Hypothalamus (tissue), 51 donors: Measurements from ENCODE around the gene KCNK5.

Source experiments
- DNase-seq, 51 donors: peaks; one replicate each; lab custom pipeline; 2025; lab: John Stamatoyannopoulos, UW

KCNK5 gene

DNA sequence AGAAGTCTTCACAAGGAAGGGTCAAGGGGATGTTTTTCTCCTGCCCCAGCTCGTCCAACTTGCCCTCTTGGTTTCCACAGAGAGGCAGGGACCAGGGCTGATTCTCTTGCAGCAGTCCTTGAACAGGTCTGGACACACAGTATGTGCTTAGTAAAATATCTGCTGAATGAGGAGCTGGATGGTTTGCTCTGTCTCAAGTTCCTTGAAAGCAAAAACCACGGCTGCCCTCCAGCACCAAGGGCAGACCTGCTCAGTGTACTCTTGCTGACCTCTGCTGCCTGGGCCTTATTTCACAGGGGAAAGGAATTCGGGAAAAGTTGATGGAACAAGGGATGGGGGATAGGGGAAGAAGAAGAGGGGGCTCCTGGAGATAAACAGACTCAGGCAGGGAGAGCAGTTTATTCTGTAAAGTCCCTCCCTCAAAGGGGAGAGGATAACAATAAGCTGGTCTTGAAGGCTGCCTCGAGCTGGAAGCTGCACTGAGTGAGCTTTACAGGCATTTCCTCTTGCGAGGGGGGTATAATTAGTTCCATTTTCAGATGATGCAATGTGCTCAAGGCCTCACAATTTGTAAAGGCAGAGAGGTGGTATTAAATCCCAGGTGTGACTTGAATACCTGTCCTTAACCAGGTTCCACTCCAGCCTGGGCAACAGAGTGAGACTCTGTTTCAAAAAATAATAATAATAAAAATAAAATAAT, 10.3 kb downstream of the KCNK5 start:
- DNase-seq, result no peak

DNA sequence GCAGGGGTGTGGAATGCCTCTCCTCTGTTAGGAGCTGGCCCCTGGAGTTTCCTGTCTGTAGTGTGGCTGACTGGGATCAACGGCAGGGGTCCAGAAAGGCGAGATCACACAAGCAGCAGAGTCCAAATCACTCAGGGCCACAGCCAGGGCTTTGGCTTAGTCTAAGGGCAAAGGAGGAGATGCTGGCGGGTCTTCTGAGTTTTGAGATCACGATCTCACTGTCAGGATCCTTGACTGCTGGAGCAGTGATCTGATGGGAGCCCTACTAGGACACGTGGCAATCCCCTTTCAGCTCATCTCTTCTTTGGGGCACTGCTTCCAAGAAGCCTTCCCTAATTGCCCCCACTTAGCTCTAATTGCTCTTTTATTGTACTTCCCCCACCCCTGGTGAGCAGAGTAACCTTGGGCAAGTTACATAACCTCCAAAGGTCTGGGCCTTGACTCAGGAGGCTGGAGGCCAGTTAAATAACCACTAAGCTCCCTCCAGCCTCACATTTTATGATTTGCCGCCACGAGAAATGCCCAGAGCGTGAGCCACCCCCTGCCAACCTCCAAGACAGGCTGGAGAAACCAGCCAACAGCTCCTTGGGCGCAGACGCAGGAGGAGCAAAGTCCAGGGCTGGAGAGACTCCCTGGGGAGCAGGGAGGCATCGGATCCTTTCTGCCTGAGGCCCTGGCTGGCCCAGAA, 12.0 kb downstream of the KCNK5 start:
- no peak for DNase-seq

DNA sequence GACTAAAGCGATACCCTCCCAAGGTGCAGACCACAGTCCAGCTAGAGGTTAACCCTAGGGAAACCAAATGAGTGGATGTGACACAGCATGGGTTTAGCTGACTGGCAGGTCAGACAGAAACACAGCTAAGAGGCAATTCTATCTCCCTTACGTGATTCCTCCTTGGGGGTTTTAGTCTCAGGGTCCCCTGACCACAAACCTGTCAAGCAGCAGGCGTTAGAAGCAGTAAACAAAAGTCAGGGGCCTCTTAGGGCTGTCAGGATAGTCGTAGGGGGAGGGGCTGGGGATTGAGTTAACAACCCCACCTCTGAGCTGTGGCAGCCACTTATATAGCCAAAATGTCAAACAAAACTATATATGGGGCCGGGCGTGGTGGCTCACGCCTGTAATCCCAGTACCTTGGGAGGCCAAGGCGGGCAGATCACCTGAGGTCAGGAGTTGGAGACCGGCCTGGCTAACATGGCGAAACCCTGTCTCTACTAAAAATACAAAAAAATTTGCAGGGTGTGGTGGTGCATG, 13.6 kb downstream of the KCNK5 start:
- no peak for DNase-seq

DNA sequence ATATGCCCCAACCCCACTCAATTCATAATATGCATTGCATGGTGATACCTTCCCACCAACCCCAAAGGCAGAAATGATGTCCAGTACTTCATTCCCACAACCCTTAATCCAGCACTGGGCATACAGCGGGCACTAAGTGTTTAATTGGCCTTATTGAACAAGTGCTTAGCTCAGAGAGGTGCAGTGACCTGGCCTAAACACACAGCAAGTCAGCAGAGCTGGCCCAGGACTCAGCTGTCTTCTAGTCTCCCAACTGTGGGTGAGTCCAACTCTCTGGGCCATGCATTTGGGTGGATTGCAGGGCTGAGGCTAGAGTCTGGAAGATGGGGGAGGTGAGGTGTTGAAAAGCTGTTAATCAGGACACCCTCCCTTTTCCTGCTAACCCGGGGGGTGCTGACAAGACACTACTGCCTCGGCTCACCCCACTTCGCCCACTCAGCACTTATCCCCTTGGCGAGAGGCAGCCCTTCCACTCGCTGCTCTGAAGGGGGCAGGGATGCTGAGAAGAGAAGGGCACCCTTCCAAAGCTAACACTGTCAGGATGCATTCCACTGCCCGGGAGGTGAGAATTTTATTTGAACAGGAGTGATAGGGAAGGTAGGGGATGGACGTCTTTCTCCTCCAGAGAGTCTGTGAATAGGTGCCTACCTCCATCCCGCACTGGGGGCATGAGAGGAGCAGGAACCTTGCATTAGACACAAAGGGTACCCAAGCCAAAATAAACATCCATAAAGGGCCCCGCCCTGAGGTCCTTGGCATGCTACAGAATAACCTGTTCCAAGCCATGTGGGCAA, 14.2 kb downstream of the KCNK5 start:
- no peak for DNase-seq

DNA sequence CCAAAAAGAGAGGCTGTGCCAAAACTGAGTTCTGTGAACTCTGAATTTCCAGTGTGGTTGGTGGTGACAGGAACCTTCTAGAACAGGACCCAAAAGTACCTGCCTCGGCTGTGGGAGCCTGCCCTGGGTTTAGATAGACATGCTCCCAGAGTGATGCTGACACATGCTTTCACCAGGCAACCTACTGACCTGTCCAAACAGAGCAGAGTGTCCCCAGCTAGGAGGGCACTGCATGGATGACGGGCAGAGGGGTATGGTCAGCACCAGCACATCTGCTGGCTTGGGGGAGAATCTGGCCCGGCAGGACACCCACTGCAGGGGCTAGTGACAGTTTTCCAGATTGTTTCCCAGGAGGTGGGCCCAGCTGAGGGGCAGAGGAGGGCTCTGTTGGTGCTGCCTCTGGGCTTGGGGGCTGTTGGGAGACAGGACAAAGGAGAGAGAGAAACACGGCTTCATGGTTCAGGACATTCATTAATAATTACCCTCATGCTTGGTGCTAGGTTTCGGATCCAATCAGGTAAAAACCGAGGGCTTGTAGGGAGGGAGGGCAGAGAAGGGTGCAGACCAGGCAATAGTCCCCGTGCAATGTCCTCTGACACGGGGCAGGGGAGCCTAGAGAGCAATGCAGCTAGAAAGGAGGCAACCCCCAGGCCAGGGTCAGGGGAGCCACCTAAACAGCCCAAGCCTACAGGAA, 15.0 kb downstream of the KCNK5 start:
- DNase-seq, result no peak

DNA sequence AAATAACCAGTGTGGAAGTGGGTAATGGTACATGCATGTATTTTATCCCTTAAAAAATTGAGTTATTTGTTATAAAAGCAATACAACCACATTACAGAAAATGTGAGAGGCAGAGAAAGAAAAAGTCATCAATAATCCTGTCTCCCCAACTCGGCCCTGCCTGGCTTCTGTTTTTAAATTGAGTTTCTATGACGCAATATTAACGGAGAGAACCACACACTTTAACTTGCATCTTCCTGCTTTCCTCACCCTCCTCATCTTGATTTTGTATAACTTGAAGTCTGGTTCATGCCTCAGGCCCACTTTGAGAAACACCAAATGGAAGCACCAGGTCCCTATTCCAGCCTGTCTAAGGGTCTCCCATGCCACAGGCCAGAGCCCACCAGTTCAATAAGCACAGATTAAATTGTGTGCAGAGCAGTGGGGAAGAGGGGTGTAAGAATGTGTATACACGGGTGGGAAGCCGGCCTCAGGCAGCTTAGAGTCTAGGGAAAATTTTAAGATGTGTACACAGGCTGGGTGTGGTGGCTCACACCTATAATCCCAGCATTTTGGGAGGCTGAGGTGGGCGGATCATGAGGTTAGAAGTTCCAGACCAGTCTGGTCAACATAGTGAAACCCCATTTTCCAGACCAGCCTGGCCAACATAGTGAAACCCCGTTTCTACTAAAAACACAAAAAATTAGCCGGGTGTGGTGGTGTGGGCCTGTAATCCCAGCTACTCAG, 15.9 kb downstream of the KCNK5 start:
- no peak for DNase-seq

DNA sequence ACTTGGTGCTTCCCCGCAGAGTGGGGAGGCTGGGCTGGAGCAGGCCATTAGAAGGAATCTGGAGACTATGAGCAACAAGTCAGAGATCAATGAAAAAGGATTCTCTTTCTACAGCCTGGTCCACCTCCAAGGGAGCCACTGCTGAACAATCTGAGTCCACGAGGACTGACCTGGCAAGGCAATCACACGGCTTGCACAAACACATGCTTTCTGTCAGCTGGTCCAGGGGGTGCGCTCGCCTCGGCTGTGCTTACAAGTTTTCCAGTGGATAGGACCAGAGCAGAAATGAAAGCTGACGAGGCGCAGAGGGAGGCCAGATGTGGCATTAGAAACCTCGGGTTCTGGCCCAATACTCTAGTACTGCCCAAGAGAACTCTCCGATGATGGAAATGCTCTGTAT, 18.1 kb downstream of the KCNK5 start:
- no peak for DNase-seq

DNA sequence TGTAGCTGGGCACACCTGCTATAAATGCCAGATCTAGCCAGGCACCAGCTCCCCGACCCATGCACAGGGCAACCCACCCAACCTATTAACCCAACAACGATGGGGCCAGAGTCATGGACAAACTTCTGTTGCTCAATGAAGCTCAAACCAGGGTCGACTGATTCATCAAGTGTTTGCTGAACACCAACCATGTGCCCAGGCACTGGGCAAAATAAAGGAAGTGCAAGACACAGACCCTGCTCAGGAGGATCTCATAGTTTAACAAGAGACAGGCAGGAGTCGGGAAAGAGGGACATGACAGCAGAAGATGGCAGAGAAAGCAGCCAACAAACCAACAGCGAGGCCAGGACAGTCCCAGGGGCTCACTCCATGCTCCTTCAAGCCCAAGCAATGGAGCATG, 18.8 kb downstream of the KCNK5 start:
- DNase-seq, result no peak

DNA sequence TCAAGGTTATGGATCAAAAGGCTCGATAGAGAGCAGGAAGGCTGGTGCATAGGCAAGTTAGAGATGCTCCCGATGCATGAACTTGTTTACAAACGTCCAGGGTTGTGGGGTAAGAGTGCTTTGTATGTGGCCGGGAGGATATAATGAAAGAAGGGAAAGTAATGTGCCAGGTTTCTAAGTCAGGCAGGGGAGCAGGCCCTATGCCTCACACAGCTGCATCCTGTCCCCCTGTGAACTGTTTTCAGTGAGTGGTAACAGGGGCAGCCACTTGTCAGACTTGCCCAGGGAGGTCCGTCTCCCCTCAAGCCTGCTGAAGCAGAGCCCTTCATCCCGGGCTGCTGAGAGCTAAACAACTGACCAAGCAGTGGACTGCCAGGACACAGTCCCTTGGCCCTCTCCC, 19.4 kb downstream of the KCNK5 start:
- no peak for DNase-seq

DNA sequence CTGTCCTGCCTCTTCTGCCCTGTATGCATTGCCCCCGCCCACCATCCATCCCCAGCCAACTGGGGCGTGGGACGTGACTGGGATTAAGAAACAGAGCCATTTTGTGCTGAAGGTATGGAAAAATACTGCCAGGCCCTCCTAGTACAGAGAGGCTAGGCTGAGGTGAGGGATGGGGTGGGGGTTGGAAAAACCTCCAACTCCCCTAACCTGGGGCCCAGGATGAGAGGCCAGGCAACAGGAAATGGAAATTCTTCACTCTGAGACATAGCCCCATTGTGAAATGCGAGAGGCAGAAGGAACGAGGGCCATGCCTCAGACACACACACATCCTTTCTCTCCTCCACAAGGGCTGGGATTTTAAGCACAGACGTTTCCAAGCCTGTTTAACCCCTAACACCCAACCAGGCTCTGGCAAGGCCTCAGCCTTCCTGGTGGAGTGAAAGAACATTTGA, 19.9 kb downstream of the KCNK5 start:
- no peak for DNase-seq

DNA sequence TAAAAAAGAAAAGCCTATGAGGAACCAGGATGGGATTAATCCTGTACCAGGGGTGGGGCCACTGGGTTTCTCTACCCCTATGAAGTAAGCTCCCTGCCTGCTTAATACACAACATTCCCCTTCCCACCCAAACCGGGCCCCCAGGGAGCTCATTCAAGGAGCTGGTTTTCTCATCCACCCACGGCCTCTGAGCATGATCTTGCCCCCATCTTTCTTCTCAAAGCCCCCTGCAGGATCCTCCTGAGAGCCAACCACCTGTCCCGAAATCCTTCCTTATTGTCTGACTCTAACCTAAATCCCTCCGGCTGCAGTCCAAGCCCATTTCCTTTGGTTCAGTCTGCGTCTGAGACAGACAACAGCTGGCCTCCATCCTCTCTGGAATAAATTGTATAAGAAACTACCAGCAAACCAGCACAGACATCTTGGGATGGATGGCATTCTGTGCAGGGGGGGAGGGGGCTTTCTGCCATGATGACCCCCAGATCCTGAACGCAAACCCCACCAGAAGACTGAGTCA, 21.0 kb downstream of the KCNK5 start:
- DNase-seq, result no peak

DNA sequence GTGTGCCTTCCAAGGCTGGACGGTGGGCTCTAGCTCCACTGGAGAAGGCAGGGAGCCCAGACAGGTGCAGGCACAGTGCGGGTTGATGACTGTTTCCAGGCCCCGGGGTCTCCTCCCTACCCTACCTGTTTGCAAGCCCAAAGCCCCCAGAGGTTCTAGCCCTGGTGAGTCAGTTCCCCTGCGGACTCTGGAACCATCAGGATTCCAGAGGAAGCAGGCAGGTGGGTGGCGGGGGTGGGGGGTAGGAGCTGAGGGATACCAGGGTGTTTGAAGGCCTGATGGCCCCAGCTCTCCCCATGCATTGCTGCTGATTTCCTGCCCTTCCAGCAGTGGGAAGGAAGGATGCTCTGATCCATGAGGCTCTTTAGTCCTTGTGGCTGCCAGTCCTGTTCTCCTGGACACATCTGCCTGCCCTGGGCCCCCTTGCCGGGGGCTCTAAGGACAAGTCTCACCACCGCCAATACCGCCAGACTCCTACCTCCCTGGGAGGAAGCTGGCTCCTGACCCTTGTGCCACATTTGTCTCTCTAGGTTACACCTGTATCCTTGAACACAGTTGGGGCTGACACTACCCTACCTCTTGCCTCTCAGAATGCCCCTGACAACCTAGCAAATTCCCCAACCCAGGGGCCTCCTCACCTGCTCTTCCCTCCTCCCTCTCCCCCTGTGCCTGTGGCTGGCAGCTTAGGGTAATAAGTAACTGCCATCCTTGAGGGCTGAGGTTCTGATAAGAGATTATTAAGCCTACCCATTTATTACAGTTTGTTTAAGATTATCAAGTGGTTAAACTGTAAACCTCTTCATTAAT, 21.7 kb downstream of the KCNK5 start:
- DNase-seq, result no peak

DNA sequence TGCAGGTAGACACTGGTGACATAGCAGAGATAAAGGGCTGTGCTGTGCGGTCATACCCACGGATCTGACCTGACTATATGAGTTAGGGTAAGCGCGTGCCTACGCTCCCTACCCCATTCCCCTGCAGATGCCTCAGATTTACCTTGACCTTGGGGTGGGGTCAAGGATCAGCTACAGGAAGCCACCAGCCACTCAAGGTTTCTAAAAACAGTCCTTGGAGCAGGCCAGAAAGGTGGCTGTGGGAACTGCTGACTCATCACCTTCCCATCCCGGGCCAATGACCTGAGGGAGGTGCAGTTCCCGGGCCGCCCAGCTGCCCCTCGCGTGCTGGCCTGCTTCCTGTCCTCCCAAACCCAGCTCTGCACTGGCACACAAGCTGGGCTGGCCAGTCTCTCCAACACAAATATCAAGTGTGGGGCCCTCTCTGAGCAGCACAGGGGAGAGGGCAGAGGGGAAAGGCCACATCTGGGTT, 23.0 kb downstream of the KCNK5 start:
- no peak for DNase-seq

DNA sequence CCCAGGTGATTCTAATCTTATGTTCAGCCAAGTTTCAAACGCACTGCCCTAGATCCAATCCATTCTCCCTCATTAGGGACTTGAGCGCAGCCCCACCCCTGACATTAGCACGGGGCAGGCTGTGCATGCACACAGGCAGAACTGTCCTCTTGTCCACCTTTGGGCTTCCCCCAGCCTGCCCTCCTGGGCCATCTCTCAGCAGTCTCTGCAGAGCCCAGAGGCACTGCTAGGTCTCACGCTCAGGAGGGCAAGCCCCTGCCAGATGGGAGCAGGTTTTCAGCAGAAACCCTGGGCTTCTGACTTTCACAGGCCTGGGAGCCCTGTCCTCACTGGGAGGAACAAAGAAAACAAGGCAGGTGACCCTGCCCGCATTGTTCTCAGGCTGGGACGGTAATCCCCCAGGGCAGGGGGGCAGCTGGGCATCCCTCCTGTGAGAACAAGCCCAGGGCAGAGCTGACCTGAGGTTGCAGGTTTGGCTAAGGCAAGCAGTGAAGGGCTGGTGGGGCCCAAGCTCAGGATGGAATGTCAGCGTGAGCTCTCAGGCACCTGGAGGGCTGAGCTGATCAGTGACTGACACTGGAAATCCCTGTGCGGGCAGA, 24.5 kb downstream of the KCNK5 start:
- DNase-seq, result no peak

DNA sequence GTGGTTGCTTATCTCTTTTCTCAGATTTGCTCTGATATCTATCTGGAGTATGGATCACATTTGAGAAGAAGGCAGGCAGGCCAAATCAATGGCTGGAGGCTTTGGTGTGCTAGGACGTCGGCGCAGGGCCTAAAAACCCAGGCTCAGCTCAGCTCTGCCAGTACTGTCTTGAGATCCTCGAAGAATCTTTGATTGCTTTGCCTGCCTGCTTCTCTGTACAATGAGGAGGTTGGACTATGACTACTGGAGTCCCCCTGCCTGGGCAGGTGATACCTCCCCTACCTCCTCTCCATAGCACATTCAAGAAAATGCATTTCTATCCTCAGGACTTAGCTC, 25.1 kb downstream of the KCNK5 start:
- no peak for DNase-seq

DNA sequence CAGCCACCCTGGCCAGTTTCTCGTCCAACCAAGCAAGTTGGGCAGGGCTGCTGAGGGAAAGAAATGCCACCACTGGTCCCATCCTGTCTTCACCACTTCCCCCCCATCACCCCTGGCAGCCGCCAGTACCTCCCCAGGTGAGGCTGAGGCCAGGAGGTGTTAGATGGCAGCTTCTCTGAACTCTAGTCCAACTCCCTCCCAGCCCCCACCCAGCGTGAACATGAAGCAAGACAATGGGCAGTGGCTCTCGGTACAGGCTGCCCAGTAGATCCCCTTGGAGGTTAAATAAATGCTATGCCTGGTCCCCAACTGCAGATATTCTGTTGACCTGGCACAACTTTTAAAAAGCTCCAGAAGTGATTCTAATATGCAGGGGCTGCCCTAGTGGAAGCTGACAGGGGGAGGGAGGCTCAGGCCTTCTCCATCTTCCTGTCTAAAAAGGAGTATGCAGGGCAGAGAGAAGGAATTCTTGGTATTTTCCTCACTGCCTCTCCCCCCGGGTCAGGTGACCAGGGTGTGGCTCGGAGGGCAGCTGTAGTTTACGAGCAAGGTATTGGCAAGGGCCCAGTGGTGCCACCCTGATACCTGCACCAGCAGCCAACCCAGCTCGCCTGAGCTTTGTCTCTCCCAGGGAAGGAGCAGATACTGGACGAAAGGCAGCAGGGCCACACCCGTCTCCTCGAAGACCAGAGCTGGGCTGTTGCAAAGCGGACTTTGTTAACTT, 25.7 kb downstream of the KCNK5 start:
- DNase-seq, result no peak

DNA sequence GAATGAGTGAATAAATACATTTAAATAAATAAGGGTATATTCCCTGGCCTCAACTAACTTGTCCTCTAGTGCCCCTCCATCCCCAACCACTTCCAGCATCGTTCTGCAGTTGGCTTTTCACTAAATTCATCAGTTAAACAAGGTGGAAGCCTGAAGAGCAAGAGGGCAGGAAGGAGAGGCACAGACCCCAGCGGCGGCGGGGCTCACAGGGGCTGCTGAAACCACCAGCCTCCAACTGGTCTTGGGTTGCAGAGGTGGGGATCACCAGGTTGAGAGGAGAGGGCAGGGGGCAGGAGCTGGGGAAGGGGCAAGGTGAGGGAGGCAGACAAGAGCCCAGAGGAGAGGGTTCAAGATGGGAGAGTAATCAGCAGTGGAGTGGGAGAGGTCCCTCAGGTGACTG, 27.1 kb downstream of the KCNK5 start:
- DNase-seq, result no peak

DNA sequence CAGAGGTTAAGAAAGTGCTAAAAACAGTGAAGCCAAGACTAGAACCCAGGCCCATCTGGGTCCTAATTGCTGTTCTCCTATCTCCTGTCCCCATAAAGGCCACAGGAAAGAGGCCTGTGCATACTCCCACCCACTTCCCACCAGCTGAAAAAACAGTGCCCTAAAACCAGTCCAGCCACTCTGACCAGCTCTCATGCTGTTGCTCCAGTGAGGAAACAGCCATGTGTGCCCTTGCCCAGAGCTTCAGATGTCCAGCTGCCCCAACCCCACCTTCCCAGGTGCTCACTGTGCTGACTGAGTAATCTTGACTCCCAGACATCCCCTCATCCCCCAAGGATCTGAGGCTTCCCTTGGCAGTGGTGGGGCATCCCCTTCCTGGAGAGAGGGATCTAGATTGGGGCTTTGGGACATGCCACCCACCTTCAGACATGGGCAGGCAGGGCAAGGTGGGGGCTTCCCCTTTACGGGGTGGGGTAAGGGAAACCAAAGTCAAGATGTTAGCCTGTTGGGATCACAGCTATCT, 28.7 kb downstream of the KCNK5 start:
- DNase-seq, result no peak
